GM21619 (cell line): Measurements from ENCODE around the gene CAVIN2.

ENCODE experiments used
- ATAC-seq: cut with Tn5 transposase; IDR thresholded peaks from one replicate; pipeline ENCODE4 v1.9.1; 2021; ENCODE audit not compliant: unreplicated experiment

Gene CAVIN2

GRCh38 chr2:191840921-191841320 is 6.0 kb downstream of the CAVIN2 start:
- no peak for ATAC-seq

- no peak for ATAC-seq
Observed at GRCh38 chr2:191839918-191840804, 6.7 kb downstream of the CAVIN2 start.

GRCh38 chr2:191838526-191838925 is 8.4 kb downstream of the CAVIN2 start:
- no peak for ATAC-seq

GRCh38 chr2:191836853-191837769 is 9.8 kb downstream of the CAVIN2 start:
- peak; percentile 51 for ATAC-seq

GRCh38 chr2:191836471-191836852 is 10.4 kb downstream of the CAVIN2 start:
- no peak for ATAC-seq

- no peak for ATAC-seq
Observed at GRCh38 chr2:191835539-191836350, 11.1 kb downstream of the CAVIN2 start.

GRCh38 chr2:191835100-191835499 is 11.8 kb downstream of the CAVIN2 start:
- no peak for ATAC-seq

- ATAC-seq: no peak
Observed at GRCh38 chr2:191833356-191833755, 13.5 kb downstream of the CAVIN2 start.

GRCh38 chr2:191832668-191833067 is 14.2 kb downstream of the CAVIN2 start:
- no peak for ATAC-seq

- no peak for ATAC-seq
Observed at GRCh38 chr2:191831410-191831994, 15.4 kb downstream of the CAVIN2 start.

- no peak for ATAC-seq
Observed at GRCh38 chr2:191824398-191824797, 22.5 kb downstream of the CAVIN2 start.

GRCh38 chr2:191821078-191821477 is 25.8 kb downstream of the CAVIN2 start:
- ATAC-seq: no peak

- ATAC-seq: no peak
Observed at GRCh38 chr2:191818725-191819350, 28.1 kb downstream of the CAVIN2 start.

- ATAC-seq: no peak
Observed at GRCh38 chr2:191818133-191818532, 28.8 kb downstream of the CAVIN2 start.

GRCh38 chr2:191815010-191815409 is 31.9 kb downstream of the CAVIN2 start:
- no peak for ATAC-seq

- ATAC-seq: no peak
Observed at GRCh38 chr2:191813943-191814342, 32.9 kb downstream of the CAVIN2 start.

- ATAC-seq: peak; percentile 73
Observed at GRCh38 chr2:191811807-191812602, 34.9 kb downstream of the CAVIN2 start.

GRCh38 chr2:191806396-191806795 is 40.5 kb downstream of the CAVIN2 start:
- no peak for ATAC-seq

GRCh38 chr2:191804766-191805165 is 42.1 kb downstream of the CAVIN2 start:
- no peak for ATAC-seq
